HG02970 (cell line): ENCODE measurements around the gene PRR7.

Source experiments
- ATAC-seq: cut with Tn5 transposase; IDR thresholded peaks from one replicate; pipeline ENCODE4 v1.9.1; 2021; ENCODE audit warnings: mild to moderate bottlenecking, moderate library complexity, moderate number of reproducible peaks; ENCODE audit not compliant: unreplicated experiment, low FRiP score

PRR7 gene

GRCh38 chr5:177434437-177434836 is 12.2 kb upstream of the PRR7 start:
- no peak for ATAC-seq

- ATAC-seq: no peak
Observed at GRCh38 chr5:177434942-177435738, 11.5 kb upstream of the PRR7 start.

- ATAC-seq: no peak
Observed at GRCh38 chr5:177435847-177436536, 10.6 kb upstream of the PRR7 start.

- no peak for ATAC-seq
Observed at GRCh38 chr5:177437623-177438022, 9.0 kb upstream of the PRR7 start.

GRCh38 chr5:177438468-177438867 is 8.1 kb upstream of the PRR7 start:
- no peak for ATAC-seq

- no peak for ATAC-seq
Observed at GRCh38 chr5:177439518-177440053, 7.0 kb upstream of the PRR7 start.

- ATAC-seq: no peak
Observed at GRCh38 chr5:177440211-177440989, 6.2 kb upstream of the PRR7 start.

- ATAC-seq: no peak
Observed at GRCh38 chr5:177440990-177441780, 5.4 kb upstream of the PRR7 start.

GRCh38 chr5:177442066-177442826 is 4.4 kb upstream of the PRR7 start:
- ATAC-seq: no peak

GRCh38 chr5:177443144-177443983 is 3.2 kb upstream of the PRR7 start:
- no peak for ATAC-seq

GRCh38 chr5:177444106-177445051 is 2.2 kb upstream of the PRR7 start:
- no peak for ATAC-seq

GRCh38 chr5:177445052-177445916 is 1.3 kb upstream of the PRR7 start:
- ATAC-seq: no peak

- no peak for ATAC-seq
Observed at GRCh38 chr5:177445917-177446199, 756 bp upstream of the PRR7 start.

- peak; percentile 36 for ATAC-seq
Observed at GRCh38 chr5:177447066-177447610, 524 bp downstream of the PRR7 start.

GRCh38 chr5:177447611-177448243 is 1.1 kb downstream of the PRR7 start:
- no peak for ATAC-seq
